ENCODE results near the gene PRDM15. TPM values are rescaled to one million over a fixed set of nuclear protein-coding genes. Genes with fewer than 3 reads are reported as not detected.

Gene PRDM15
- total and polyA plus RNA-seq, 9 donors = 3.8 to 6.8 (median 5.5) TPM

- no peaks in the 10 kb centered on the region for H3K9me3 ChIP-seq (replicated peaks; ENCODE audit: control insufficient read depth, low read depth, low read length)
- H3K27me3 ChIP-seq (ENCODE audit: control insufficient read depth, insufficient read depth, low read length) = peaks cover 86% of the 10 kb centered on the region
- H3K27ac ChIP-seq (ENCODE audit: low read length) = no peak overlapping the region
- DNase-seq = no peak
- H3K4me1 ChIP-seq (ENCODE audit: control insufficient read depth, insufficient read depth, low read length) = peaks cover 38% of the 10 kb centered on the region
- H3K4me3 ChIP-seq (ENCODE audit: low read length) = no peak overlapping the region
- WGBS (ENCODE audit: insufficient coverage) = 66% methylated on average over 6 of the region's 8 CpGs
- H3K36me3 ChIP-seq (ENCODE audit: control insufficient read depth, insufficient read depth, low read length) = no peaks in the 10 kb centered on the region
Observed at GRCh38 chr21:41763996-41764395, 115.1 kb downstream of the PRDM15 start.

- no peak overlapping the region for H3K27ac ChIP-seq (ENCODE audit: low read length)
- no peak for DNase-seq
- WGBS (ENCODE audit: insufficient coverage) = 35% methylated on average over 16 of the region's 21 CpGs
- H3K27me3 ChIP-seq (ENCODE audit: control insufficient read depth, insufficient read depth, low read length) = peaks cover 81% of the 10 kb centered on the region
- H3K36me3 ChIP-seq (ENCODE audit: control insufficient read depth, insufficient read depth, low read length) = no peaks in the 10 kb centered on the region
- H3K4me3 ChIP-seq (ENCODE audit: low read length) = no peak overlapping the region
- H3K4me1 ChIP-seq (ENCODE audit: control insufficient read depth, insufficient read depth, low read length) = peaks cover 34% of the 10 kb centered on the region
- H3K9me3 ChIP-seq (replicated peaks; ENCODE audit: control insufficient read depth, low read depth, low read length) = no peaks in the 10 kb centered on the region
Observed at GRCh38 chr21:41763398-41763931, 115.7 kb downstream of the PRDM15 start.

GRCh38 chr21:41762753-41763152 lies 116.4 kb downstream of the PRDM15 start:
- peaks cover 74% of the 10 kb centered on the region for H3K27me3 ChIP-seq (ENCODE audit: control insufficient read depth, insufficient read depth, low read length)
- H3K4me1 ChIP-seq (ENCODE audit: control insufficient read depth, insufficient read depth, low read length) = peaks cover 27% of the 10 kb centered on the region
- WGBS (ENCODE audit: insufficient coverage) = 36% methylated on average over 14 of the region's 16 CpGs
- no peaks in the 10 kb centered on the region for H3K9me3 ChIP-seq (replicated peaks; ENCODE audit: control insufficient read depth, low read depth, low read length)
- no peak overlapping the region for H3K4me3 ChIP-seq (ENCODE audit: low read length)
- no peak overlapping the region for H3K27ac ChIP-seq (ENCODE audit: low read length)
- no peaks in the 10 kb centered on the region for H3K36me3 ChIP-seq (ENCODE audit: control insufficient read depth, insufficient read depth, low read length)
- DNase-seq = no peak

- H3K27ac ChIP-seq (ENCODE audit: low read length) = no peak overlapping the region
- H3K27me3 ChIP-seq (ENCODE audit: control insufficient read depth, insufficient read depth, low read length) = peaks cover 68% of the 10 kb centered on the region
- H3K9me3 ChIP-seq (replicated peaks; ENCODE audit: control insufficient read depth, low read depth, low read length) = no peaks in the 10 kb centered on the region
- H3K4me1 ChIP-seq (ENCODE audit: control insufficient read depth, insufficient read depth, low read length) = peaks cover 25% of the 10 kb centered on the region
- peak; percentile 47 for DNase-seq
- 19% methylated on average over 7 of the region's 22 CpGs for WGBS (ENCODE audit: insufficient coverage)
- no peak overlapping the region for H3K4me3 ChIP-seq (ENCODE audit: low read length)
- H3K36me3 ChIP-seq (ENCODE audit: control insufficient read depth, insufficient read depth, low read length) = no peaks in the 10 kb centered on the region
Observed at GRCh38 chr21:41761934-41762635, 117.1 kb downstream of the PRDM15 start.

GRCh38 chr21:41761211-41761933 lies 117.8 kb downstream of the PRDM15 start:
- 21% methylated on average over 13 of the region's 22 CpGs for WGBS (ENCODE audit: insufficient coverage)
- Histone ChIP-seq H3K4me1 (ENCODE audit: control insufficient read depth, insufficient read depth, low read length) (peaks cover 17% of the 10 kb centered on the region), H3K27me3 (ENCODE audit: control insufficient read depth, insufficient read depth, low read length) (peaks cover 61% of the 10 kb centered on the region), H3K27ac (ENCODE audit: low read length) (no peak overlapping the region), H3K36me3 (ENCODE audit: control insufficient read depth, insufficient read depth, low read length) (no peaks in the 10 kb centered on the region), H3K9me3 (replicated peaks; ENCODE audit: control insufficient read depth, low read depth, low read length) (no peaks in the 10 kb centered on the region), H3K4me3 (ENCODE audit: low read length) (no peak overlapping the region)
- DNase-seq = peak; percentile 33

GRCh38 chr21:41760411-41760810 lies 118.7 kb downstream of the PRDM15 start:
- WGBS (ENCODE audit: insufficient coverage) = 72% methylated on average over 9 of the region's 9 CpGs
- Histone ChIP-seq H3K4me1 (ENCODE audit: control insufficient read depth, insufficient read depth, low read length) (peaks cover 17% of the 10 kb centered on the region), H3K27ac (ENCODE audit: low read length) (no peak overlapping the region), H3K36me3 (ENCODE audit: control insufficient read depth, insufficient read depth, low read length) (no peaks in the 10 kb centered on the region), H3K4me3 (ENCODE audit: low read length) (no peak overlapping the region), H3K27me3 (ENCODE audit: control insufficient read depth, insufficient read depth, low read length) (peaks cover 51% of the 10 kb centered on the region), H3K9me3 (replicated peaks; ENCODE audit: control insufficient read depth, low read depth, low read length) (no peaks in the 10 kb centered on the region)
- no peak for DNase-seq

- peaks cover 47% of the 10 kb centered on the region for H3K27me3 ChIP-seq (ENCODE audit: control insufficient read depth, insufficient read depth, low read length)
- WGBS (ENCODE audit: insufficient coverage) = 95% methylated on average over 5 of the region's 5 CpGs
- DNase-seq = no peak
Observed at GRCh38 chr21:41759926-41760325, 119.2 kb downstream of the PRDM15 start.

GRCh38 chr21:41759214-41759840 lies 119.8 kb downstream of the PRDM15 start:
- H3K36me3 ChIP-seq (ENCODE audit: control insufficient read depth, insufficient read depth, low read length) = no peaks in the 10 kb centered on the region
- peaks cover 41% of the 10 kb centered on the region for H3K27me3 ChIP-seq (ENCODE audit: control insufficient read depth, insufficient read depth, low read length)
- 62% methylated on average over 11 of the region's 11 CpGs for WGBS (ENCODE audit: insufficient coverage)
- no peak for DNase-seq
- no peaks in the 10 kb centered on the region for H3K9me3 ChIP-seq (replicated peaks; ENCODE audit: control insufficient read depth, low read depth, low read length)
- no peak overlapping the region for H3K27ac ChIP-seq (ENCODE audit: low read length)
- H3K4me1 ChIP-seq (ENCODE audit: control insufficient read depth, insufficient read depth, low read length) = peaks cover 21% of the 10 kb centered on the region
- H3K4me3 ChIP-seq (ENCODE audit: low read length) = no peak overlapping the region

More at GRCh38 chr21:41759926-41760325, 119.2 kb downstream of the PRDM15 start:
- Histone ChIP-seq H3K4me1 (ENCODE audit: control insufficient read depth, insufficient read depth, low read length) (peaks cover 17% of the 10 kb centered on the region), H3K36me3 (ENCODE audit: control insufficient read depth, insufficient read depth, low read length) (no peaks in the 10 kb centered on the region), H3K4me3 (ENCODE audit: low read length) (no peak overlapping the region), H3K9me3 (replicated peaks; ENCODE audit: control insufficient read depth, low read depth, low read length) (no peaks in the 10 kb centered on the region), H3K27ac (ENCODE audit: low read length) (no peak overlapping the region)

- Histone ChIP-seq H3K36me3 (ENCODE audit: control insufficient read depth, insufficient read depth, low read length) (no peaks in the 10 kb centered on the region), H3K9me3 (replicated peaks; ENCODE audit: control insufficient read depth, low read depth, low read length) (no peaks in the 10 kb centered on the region), H3K4me1 (ENCODE audit: control insufficient read depth, insufficient read depth, low read length) (peaks cover 28% of the 10 kb centered on the region), H3K4me3 (ENCODE audit: low read length) (no peak overlapping the region), H3K27ac (ENCODE audit: low read length) (no peak overlapping the region), H3K27me3 (ENCODE audit: control insufficient read depth, insufficient read depth, low read length) (peaks cover 33% of the 10 kb centered on the region)
- 79% methylated on average over 3 of the region's 5 CpGs for WGBS (ENCODE audit: insufficient coverage)
- no peak for DNase-seq
Observed at GRCh38 chr21:41758550-41758949, 120.6 kb downstream of the PRDM15 start.

All from muscle of leg (tissue), 11 donors.